ENCODE results near the gene PICK1.

PICK1 gene

DNA sequence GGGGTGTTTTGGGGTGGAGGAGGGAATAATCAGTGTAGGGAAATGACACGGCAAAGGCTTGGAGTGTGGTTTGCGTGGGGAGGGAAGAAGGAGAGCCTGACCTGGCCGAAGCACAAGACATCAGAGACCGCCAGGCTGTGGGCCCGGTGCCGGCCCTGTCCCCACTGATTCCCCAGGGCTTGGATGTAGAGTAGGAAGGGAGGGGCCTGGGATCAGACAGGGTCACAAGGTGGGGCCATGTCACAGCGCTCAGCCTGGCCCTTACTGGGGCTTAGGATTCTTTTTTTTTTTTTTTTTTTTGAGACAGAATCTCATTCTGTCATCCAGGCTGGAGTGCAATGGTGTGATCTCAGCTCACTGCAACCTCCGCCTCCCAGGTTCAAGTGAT is 9.8 kb downstream of the PICK1 start:
- no peak for DNase-seq (ENCODE audit: low read depth)
- no peak overlapping the region for H3K4me3 ChIP-seq (ENCODE audit: low read depth, low read length)
- TF ChIP-seq CTCF (IDR thresholded peaks at IDR 0.05; ENCODE audit: control insufficient read depth, extremely low read depth, insufficient read depth) = no peak

DNA sequence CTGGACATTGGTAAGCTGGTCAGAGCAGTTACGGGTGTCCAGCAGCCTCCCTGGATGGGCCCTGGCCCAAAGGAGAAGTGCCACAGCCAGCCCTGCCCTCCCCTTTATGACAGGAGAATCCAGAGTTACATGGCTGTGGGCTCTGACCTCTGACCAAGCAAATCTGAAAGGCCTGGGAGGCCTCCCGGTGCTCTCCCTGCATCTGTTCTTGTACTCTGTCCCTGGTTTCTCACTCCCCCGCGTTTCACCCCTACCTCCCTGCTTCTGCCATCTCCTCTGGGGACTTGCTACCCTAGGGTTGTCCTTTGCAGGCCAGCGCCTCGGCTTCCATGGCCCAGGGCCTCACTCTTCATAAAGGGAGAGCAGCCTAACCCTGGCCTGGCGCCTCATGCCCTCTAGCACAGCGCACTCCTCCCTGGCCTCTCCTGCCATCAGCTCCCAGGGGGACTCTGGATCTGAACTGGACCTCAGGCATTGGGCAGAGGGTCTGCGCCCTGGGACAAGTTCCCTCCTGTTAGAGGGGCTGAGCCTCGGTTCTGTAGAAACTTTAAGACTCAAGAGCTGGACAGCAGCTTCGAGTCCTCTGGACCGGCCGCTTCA is 10.7 kb downstream of the PICK1 start:
- no peak overlapping the region for H3K4me3 ChIP-seq (ENCODE audit: low read depth, low read length)
- TF ChIP-seq CTCF (IDR thresholded peaks at IDR 0.05; ENCODE audit: control insufficient read depth, extremely low read depth, insufficient read depth) = no peak
- no peak for DNase-seq (ENCODE audit: low read depth)

- TF ChIP-seq CTCF (IDR thresholded peaks at IDR 0.05; ENCODE audit: control insufficient read depth, extremely low read depth, insufficient read depth) = no peak
- DNase-seq (ENCODE audit: low read depth) = no peak
- H3K4me3 ChIP-seq (ENCODE audit: low read depth, low read length) = no peak overlapping the region
Observed at GRCh38 chr22:38068641-38069371, 11.6 kb downstream of the PICK1 start.

DNA sequence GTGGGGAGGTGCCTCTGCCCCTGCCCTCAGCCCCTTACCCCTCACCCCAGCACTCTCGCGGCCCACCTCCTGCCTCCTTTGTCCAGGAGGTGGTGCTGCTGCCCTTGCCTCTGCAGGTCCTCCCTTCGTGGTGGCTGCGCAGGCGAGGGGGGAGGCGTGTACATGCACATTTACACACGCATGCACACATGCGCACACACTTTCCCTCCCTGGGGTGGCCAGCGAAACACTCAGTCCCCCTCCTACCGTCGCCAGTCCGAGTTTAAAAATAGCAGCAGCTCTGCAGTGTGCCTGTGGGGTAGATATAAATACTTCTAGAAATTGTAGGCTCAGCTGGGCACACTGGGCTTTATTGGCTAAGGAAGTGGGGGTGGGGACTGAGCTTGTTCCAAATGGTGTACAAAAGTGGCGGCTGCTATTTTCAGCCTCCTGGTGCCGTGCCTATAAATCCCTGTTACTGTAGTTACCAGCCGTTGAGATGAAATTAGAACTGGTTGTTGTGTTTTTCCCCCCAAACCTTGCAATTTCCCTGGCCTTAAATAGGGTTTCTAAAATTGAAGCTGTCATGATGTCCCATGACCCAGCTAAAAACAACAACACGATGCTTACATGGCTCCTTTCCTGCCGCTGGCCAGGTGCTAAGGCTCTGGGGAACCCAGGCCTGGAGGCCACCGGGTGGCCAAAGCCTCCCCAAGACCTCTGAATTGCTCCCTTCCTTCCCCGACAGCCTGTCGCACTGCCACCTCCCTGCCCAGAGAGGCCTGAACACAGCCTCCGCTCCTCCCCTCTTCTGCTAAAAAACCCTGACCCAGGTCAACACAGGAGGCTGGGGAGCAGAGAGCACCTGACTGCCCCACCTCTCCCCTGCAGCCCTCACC is 12.4 kb downstream of the PICK1 start:
- no peak for DNase-seq (ENCODE audit: low read depth)
- no peak overlapping the region for H3K4me3 ChIP-seq (ENCODE audit: low read depth, low read length)
- peak; percentile 35 for TF ChIP-seq CTCF (IDR thresholded peaks at IDR 0.05; ENCODE audit: control insufficient read depth, extremely low read depth, insufficient read depth)

DNA sequence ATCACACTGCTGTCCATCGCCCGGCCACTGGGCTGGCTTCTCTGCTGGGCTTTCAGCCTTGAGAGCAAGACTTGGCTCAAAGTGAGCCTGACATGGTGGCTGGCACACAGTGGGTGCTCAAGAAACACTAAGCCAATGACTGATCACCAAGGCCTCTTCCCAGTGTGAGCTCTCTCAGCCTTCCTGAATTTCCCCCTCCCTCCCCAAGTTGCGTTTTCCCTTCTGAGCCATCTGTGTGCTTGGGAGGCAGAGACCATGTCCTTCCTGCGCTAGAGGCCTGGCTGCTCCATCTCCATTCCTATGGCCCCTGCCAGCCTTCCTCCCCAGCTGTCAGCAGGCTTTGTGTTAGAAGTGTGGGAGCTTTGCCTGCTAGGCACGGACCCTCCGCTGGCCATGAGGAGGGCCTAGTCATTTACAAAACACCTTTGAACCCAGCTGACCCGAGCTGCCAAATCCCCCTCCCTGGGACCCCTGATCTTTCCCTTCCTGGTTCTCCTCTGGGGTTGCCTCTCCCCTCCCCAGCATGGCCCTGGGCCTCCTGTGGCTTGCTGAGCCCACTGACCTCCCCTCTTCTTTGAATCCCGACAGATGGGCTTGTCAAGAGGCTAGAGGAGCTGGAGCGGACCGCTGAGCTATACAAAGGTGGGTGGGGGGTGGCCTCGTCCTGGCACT is 13.2 kb downstream of the PICK1 start:
- DNase-seq (ENCODE audit: low read depth) = no peak
- TF ChIP-seq CTCF (IDR thresholded peaks at IDR 0.05; ENCODE audit: control insufficient read depth, extremely low read depth, insufficient read depth) = no peak
- H3K4me3 ChIP-seq (ENCODE audit: low read depth, low read length) = no peak overlapping the region

DNA sequence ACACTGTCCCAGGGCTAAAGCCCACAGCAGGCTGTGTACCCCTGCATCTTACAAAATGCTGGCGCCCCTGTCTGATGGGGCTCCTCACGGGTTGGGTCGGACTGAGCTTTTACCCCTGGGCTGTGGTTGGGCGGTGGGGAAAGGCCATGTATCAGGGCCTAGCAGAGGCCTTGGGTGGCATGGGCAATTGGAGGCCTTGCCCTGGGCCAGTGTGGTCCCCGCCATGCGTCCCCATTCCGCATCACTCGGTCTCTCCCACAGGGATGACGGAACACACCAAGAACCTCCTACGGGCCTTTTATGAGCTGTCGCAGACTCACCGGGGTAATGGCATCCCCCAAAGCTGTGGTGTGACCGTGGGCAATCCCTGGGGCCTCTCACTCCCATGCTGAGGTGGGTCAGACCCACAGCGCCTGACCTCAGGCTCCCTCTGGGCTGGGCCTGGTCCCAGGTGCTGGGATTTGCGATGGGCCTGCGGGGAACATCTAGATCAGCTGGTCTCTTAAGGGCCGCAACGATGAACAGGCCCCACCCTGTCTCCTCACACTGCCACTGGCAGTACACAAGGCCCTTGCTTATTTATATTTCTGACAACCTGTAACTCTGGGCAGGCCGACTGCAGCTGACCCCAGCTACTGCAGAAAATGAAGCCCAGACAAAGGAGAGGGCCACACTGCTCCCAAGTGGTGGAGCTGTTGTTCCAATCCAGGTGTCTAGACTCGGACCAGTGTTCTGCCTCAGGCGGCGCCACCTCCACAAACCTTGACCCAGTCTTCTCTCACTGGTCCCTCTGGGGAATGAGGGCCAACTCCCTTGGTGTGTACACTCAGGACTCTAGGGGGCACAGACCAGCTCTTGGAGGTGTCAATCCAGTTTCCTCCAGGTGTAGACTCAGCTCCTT is 14.5 kb downstream of the PICK1 start:
- no peak overlapping the region for H3K4me3 ChIP-seq (ENCODE audit: low read depth, low read length)
- TF ChIP-seq CTCF (IDR thresholded peaks at IDR 0.05; ENCODE audit: control insufficient read depth, extremely low read depth, insufficient read depth) = no peak
- no peak for DNase-seq (ENCODE audit: low read depth)

Data from LNCaP clone FGC (cell line).